Fibroblast of mammary gland (primary cell): ENCODE results near the gene PSMD2.
A peak's percentile ranks its signal among the peaks of the same experiment; 100 is the strongest.
"Not testable (repeated sequence)": the region's sequence is repeated elsewhere in the genome, so short reads cannot be mapped to it uniquely, and the experiment has no call there.

Source experiments
- DNase-seq: peaks from one replicate; pipeline ENCODE4 v3.0.0-alpha.2; 2010; ENCODE audit warnings: low read depth
- H3K4me3 ChIP-seq: 2 replicates; pipeline ENCODE4 v1.5.1; 2011; ENCODE audit warnings: low read depth, mild to moderate bottlenecking, low read length, moderate library complexity; ENCODE audit not compliant: control insufficient read depth
- TF ChIP-seq, protein P1 (sequence below): conservative IDR thresholded peaks from 2 replicates; pipeline ENCODE4 v1.5.1; 2011; ENCODE audit warnings: low read depth, low read length, inconsistent platforms; ENCODE audit not compliant: control insufficient read depth, insufficient read depth

The PSMD2 gene

DNA sequence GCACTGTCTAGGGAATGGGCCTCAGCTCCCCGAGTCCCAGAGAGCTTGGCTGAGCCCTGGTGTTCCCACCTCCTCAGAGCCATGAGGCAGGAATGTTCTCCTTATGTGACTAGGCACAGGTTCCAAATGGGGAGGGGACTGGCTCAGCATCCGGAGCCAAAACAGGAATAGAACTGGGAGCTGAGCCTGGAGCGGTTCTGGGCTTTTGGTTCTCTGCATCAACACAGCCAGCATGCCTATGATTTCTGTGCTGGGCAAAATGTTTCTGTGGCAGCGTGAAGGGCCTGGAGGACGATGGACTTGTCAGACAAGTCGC, 38.3 kb downstream of the PSMD2 start, which contains the start of gene FAM131A:
TSS of gene FAM131A (plus strand) at position 202 of the 316 bp plus-strand sequence. CDS start at position 233, 31 bp downstream.
- peak; percentile 60 for DNase-seq
- TF ChIP-seq, protein P1, sequence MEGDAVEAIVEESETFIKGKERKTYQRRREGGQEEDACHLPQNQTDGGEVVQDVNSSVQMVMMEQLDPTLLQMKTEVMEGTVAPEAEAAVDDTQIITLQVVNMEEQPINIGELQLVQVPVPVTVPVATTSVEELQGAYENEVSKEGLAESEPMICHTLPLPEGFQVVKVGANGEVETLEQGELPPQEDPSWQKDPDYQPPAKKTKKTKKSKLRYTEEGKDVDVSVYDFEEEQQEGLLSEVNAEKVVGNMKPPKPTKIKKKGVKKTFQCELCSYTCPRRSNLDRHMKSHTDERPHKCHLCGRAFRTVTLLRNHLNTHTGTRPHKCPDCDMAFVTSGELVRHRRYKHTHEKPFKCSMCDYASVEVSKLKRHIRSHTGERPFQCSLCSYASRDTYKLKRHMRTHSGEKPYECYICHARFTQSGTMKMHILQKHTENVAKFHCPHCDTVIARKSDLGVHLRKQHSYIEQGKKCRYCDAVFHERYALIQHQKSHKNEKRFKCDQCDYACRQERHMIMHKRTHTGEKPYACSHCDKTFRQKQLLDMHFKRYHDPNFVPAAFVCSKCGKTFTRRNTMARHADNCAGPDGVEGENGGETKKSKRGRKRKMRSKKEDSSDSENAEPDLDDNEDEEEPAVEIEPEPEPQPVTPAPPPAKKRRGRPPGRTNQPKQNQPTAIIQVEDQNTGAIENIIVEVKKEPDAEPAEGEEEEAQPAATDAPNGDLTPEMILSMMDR = no peak
- peak within 1 kb of the TSS; percentile 60 for H3K4me3 ChIP-seq

DNA sequence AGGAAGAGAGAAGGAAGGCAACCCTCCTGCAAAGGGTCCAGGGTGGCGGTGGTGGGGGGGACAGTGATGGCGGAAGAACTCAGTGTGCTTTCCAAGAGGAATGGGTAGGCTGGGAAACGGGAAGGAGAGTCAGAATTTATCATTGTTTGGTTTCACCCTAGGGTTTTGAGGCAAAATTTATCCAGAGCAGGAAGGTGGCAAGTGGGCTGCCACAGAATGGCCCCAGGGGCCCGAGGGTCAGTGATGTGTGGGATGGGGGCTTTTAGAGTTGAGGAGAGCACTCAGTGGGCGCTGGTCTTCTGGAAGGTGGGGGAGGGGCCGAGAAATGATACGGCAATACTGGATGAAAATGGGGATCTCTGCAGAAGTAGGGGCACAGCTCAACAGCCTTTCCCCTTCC, 38.9 kb downstream of the PSMD2 start:
- TF ChIP-seq, protein P1 = no peak
- DNase-seq = no peak
- H3K4me3 ChIP-seq = peak overlapping the region; percentile 47

DNA sequence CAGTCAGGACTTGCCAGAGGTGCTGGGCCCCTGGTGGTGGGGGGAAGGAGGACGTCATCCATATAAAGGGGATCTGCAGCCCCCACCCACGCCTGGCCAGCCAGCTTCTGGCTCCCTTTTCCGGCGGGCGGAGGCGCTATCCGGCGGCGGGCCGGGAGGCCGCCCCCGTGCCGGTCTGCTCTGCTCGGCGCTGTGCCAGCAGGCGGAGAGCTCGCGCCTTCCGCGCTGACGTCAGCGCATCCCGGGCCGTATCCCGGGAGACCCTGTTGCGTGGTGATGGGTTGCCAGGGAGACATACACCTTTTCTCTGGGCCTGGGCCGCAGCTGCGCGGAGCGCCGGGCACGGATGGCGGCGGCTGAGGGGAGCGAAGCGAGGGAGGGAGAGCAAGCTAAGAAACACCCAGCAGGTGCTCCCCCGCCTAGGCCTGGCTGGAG, 39.5 kb downstream of the PSMD2 start:
- peak; percentile 91 for DNase-seq
- TF ChIP-seq, protein P1 = no peak
- H3K4me3 ChIP-seq = peak overlapping the region; percentile 50

DNA sequence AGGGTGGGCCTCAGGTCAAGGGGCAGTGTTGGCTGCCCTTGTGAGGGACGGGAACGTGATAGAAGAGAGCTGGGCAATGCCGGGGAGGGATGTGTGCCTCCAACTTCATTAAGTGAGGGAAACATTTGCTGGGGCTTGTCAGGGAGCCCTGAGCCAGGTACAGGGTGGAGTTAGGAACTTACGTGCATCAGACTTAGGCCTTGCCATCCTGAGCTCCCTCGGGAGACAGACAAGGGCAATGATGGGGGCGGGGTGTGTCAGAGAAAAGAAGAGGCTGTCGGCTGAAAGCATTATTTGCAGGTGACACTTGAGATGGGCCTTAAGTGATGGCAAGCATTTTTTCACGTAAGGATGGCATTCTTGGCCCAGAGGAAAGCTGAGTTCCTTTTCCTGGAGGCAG, 40.0 kb downstream of the PSMD2 start:
- peak overlapping the region; percentile 50 for H3K4me3 ChIP-seq
- no peak for DNase-seq
- TF ChIP-seq, protein P1 = no peak

DNA sequence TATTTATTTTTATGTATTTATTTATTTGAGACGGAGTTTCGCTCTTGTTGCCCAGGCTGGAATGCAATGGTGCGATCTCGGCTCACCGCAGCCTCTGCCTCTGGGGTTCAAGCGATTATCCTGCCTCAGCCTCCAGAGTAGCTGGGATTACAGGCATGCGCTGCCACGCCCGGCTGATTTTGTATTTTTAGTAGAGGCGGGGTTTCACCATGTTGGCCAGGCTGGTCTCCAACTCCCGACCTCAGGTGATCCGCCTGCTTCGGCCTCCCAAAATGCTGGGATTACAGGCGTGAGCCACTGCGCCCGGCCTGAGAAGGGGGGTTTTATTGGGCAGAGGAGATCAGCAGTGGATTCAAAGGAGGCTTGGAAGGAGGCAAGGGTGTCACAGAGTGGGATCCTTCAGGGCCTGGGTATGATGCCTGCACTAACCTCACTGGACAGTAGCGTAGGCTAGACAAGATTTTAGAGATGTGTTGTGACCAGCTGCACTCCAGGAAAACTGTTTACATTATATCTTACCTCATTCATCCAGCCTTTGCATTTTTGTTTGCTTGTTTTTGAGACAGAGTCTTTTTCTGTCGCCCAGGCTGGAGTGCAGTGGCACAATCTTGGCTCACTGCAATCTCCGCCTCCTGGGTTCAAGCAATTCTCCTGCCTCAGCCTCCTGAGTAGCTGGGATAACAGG, 40.6 kb downstream of the PSMD2 start:
- not testable (repeated sequence) for DNase-seq, H3K4me3 ChIP-seq

DNA sequence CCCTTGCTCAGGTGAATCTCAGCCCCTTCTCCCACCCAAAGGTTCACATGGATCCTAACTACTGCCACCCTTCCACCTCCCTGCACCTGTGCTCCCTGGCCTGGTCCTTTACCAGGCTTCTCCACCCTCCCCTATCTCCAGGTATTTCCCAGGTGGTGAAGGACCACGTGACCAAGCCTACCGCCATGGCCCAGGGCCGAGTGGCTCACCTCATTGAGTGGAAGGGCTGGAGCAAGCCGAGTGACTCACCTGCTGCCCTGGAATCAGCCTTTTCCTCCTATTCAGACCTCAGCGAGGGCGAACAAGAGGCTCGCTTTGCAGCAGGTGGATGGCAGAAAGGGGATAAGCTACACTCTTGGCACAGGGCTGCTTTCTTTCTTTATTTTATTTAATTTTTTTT, 42.9 kb downstream of the PSMD2 start:
- no peak overlapping the region for H3K4me3 ChIP-seq
- TF ChIP-seq, protein P1 = no peak
- DNase-seq = no peak

DNA sequence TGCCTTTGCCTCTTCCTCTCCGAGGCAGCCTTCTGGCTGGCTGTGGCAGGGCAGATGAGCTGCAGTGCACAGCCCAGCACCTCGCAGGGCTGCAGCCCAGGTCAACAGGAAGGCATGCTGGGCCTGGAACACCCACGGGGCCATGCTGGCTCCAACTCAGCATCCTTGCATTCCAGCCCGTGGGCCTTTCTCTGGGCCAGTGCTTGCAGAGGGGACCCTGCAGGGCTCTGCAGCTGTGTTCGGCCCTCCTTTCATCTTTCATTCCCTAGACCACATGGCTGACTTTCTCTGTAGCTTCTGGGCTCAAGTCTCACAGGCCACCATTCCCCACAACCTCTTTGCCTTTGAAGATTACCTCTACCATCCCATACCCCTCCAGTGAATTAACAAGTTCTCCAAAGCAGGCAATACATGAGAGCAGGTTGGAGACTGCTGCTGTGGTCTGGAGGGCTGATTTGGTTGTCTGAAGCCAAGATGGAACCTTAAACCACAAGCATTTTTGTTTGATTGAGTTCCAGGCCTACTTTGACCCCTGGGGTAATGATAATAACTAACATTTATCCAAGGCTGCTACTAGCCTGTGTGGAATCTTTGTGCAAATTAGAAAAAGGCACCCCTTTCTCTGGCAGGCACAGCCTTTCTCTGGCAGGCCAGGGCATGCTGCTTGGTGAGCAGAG, 44.3 kb downstream of the PSMD2 start:
- TF ChIP-seq, protein P1 = no peak
- DNase-seq = no peak
- no peak overlapping the region for H3K4me3 ChIP-seq
